Heart right ventricle (tissue), 16 donors: ENCODE data around the gene PCARE. TPM values are rescaled to one million over a fixed set of nuclear protein-coding genes. Genes with fewer than 3 reads are reported as not detected.
"Not testable (repeated sequence)": the region's sequence is repeated elsewhere in the genome, so short reads cannot be mapped to it uniquely, and the experiment has no call there.

Experiments
- ATAC-seq, 8 donors: fragments of 200-7000 bp; cut with Tn5 transposase; one replicate each; pipeline ENCODE4 v1.9.1; 2020; ENCODE audit warnings: mild to moderate bottlenecking in 8 of 8, moderate library complexity in 8 of 8, moderate number of reproducible peaks in 1 of 8
- DNase-seq, 2 donors: peaks; one replicate each; pipeline ENCODE4 v3.0.0-alpha.2; 2020
- H3K27ac ChIP-seq, 10 donors: fragments of 200-600 bp; sonication (generic) in 2 of 10; one replicate each; pipeline versions ENCODE4 v1.5.0 to v1.8.0; 2020 to 2022; ENCODE audit warnings: mild to moderate bottlenecking in 3 of 10
- H3K27me3 ChIP-seq, 7 donors: fragments of 200-600 bp; one replicate each; pipeline ENCODE4 v1.8.0; 2021 to 2022; ENCODE audit warnings: mild to moderate bottlenecking in 2 of 7
- H3K36me3 ChIP-seq, 9 donors: fragments of 200-600 bp; sonication (generic) in 1 of 9; one replicate each; pipeline versions ENCODE4 v1.5.0 to v1.8.0; 2020 to 2022; ENCODE audit warnings: mild to moderate bottlenecking in 2 of 9
- H3K4me1 ChIP-seq, 9 donors: fragments of 200-600 bp; sonication (generic) in 1 of 9; one replicate each; pipeline versions ENCODE4 v1.5.0 to v1.8.0; 2020 to 2022; ENCODE audit warnings: mild to moderate bottlenecking in 4 of 9
- H3K4me3 ChIP-seq, 10 donors: fragments of 200-600 bp; sonication (generic) in 2 of 10; one replicate each; pipeline versions ENCODE4 v1.5.0 to v1.8.0; 2020 to 2022; ENCODE audit warnings: mild to moderate bottlenecking in 7 of 10, moderate library complexity in 2 of 10
- H3K9me3 ChIP-seq, 11 donors: fragments of 200-600 bp in 10 of 11; sonication (generic) in 2 of 11; one replicate each; pipeline versions ENCODE4 v1.5.0 to v1.8.0; 2013 to 2022; ENCODE audit warnings: mild to moderate bottlenecking in 2 of 11, control low read depth in 1 of 11, moderate library complexity in 1 of 11
- WGBS, 2 donors: extraction: QIAGEN DNeasy Blood & Tissue Kit; methylation state at CpG; one replicate each; pipeline ENCODE4 v1.1.7; 2013; ENCODE audit warnings: inconsistent platforms in 1 of 2; 5-methylcytosine and 5-hydroxymethylcytosine counted together
- intact Hi-C, 10 donors: fragments of 100-400 bp; cut with DNase I; formaldehyde crosslinking; loops; one replicate each; pipeline versions ENCODE4 v1.11.1 to v1.14.2; 2022
- polyA plus RNA-seq, 2 donors: library from polyadenylated mRNA; stranded (reverse); fragments of 200-250 nt; gene quantifications; one replicate each; pipeline ENCODE4 v1.2.3, GENCODE V29; 2013
- total RNA-seq, 10 donors: library from RNA; stranded (reverse); fragmentation: NEBNext Ultra II Directional in 3 of 10; extraction: Animal tissue kit (Norgen Biotek cat#: 25700) in 3 of 10; gene quantifications; one replicate each; pipeline versions ENCODE4 v1.2.1 to v1.2.4, GENCODE V29; 2021 to 2023
- TF ChIP-seq, protein P1 (sequence below), 9 donors: fragments of 200-600 bp; sonication (generic) in 2 of 9; IDR thresholded peaks; one replicate each; pipeline versions ENCODE4 v1.5.0 to v1.8.0; 2021 to 2022; ENCODE audit warnings: antibody characterized with exemption in 9 of 9, mild to moderate bottlenecking in 5 of 9, moderate library complexity in 1 of 9
- donor health status: Arrhythmogenic right ventricular cardiomyopathy.
- donor health status: ischemic (EF 13 %, LVEDD 7.1; RV severe dilation, severe dysfunction).
- donor health status: healthy with polysubstance abuse.
- donor health status: DM: no; HTN: yes; CAD: no.
- donor health status: DM: no; HTN: no; CAD: no.
- donor health status: ischemic (EF 25% LVEDD 6.9; RV normal size, moderate dysfunction).
- donor health status: ischemic (EF 25% LVEDD 5.7; RV mildly dilated, moderate dysfunction).
- donor health status: healthy.
- donor health status: DM: yes; HTN: yes; CAD: no.
- donor health status: Ischemic cardiomyopathy.
- donor health status: ischemic (EF 35%, LVEDD 5.7; RV mildly dilated, moderate dysfunction).
- donor health status: nonischemic (EF 11% LVEDD 7.7; RV severe dilation, severe dysfunction).
- donor health status: DM: yes; HTN: yes; CAD: no.
- donor health status: PGD.
- donor health status: ischemic (EF 29% LVEDD 5.4; RV normal size, mild dysfunction).
- donor health status: nonischemic (EF 23%, LVEDD 6.1; RV moderate dilation, normal function).

The PCARE gene
- total and polyA plus RNA-seq, 12 donors, result 0.04 to 3.3 (median 1.1) TPM

GRCh38 chr2:29110916-29111535, 36.7 kb upstream of the PCARE start:
- H3K4me3 ChIP-seq, result no peak overlapping the region
- intact Hi-C loops, result loop anchor here in 2 of 10 donors (5.0 to 10.0 kb wide), 3 partner anchors 34 to 96 kb away; no protein-coding TSS in a partner anchor
- no peaks in the 10 kb centered on the region for H3K36me3 ChIP-seq
- DNase-seq, result no peak
- H3K4me1 ChIP-seq, result peaks cover 0 to 26% (median 13%) of the 10 kb centered on the region in 9 donors
- H3K27me3 ChIP-seq, result peaks cover 0 to 8% (median 0%) of the 10 kb centered on the region in 7 donors
- H3K9me3 ChIP-seq, result no peaks in the 10 kb centered on the region
- 72 to 76% methylated on average over 4 of the region's 4 CpGs for WGBS, 2 donors
- ATAC-seq, result peak in 1 of 8 donors; percentile 34
- TF ChIP-seq, protein P1, sequence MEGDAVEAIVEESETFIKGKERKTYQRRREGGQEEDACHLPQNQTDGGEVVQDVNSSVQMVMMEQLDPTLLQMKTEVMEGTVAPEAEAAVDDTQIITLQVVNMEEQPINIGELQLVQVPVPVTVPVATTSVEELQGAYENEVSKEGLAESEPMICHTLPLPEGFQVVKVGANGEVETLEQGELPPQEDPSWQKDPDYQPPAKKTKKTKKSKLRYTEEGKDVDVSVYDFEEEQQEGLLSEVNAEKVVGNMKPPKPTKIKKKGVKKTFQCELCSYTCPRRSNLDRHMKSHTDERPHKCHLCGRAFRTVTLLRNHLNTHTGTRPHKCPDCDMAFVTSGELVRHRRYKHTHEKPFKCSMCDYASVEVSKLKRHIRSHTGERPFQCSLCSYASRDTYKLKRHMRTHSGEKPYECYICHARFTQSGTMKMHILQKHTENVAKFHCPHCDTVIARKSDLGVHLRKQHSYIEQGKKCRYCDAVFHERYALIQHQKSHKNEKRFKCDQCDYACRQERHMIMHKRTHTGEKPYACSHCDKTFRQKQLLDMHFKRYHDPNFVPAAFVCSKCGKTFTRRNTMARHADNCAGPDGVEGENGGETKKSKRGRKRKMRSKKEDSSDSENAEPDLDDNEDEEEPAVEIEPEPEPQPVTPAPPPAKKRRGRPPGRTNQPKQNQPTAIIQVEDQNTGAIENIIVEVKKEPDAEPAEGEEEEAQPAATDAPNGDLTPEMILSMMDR (IDR thresholded peaks at IDR 0.05), result no peak
- no peak overlapping the region for H3K27ac ChIP-seq

- no peaks in the 10 kb centered on the region for H3K27me3 ChIP-seq
- no peak for ATAC-seq
- TF ChIP-seq, protein P1 (IDR thresholded peaks at IDR 0.05), result no peak
- peaks cover 0 to 17% (median 6%) of the 10 kb centered on the region in 9 donors for H3K4me1 ChIP-seq
- no peak for DNase-seq
- H3K36me3 ChIP-seq, result no peaks in the 10 kb centered on the region
- H3K9me3 ChIP-seq, result no peaks in the 10 kb centered on the region
- no peak overlapping the region for H3K4me3 ChIP-seq
- no peak overlapping the region for H3K27ac ChIP-seq
- intact Hi-C loops, result no loop called here
- WGBS, 2 donors, result 94 to 95% methylated on average over 2 of the region's 2 CpGs
Observed at GRCh38 chr2:29109246-29109645, 34.9 kb upstream of the PCARE start.

GRCh38 chr2:29108225-29108624, 33.9 kb upstream of the PCARE start:
- Histone ChIP-seq H3K4me3 (no peak overlapping the region), H3K36me3 (no peaks in the 10 kb centered on the region), H3K4me1 (peaks cover 0 to 7% (median 0%) of the 10 kb centered on the region in 9 donors), H3K27me3 (no peaks in the 10 kb centered on the region), H3K27ac (peak overlapping the region in 1 of 10 donors; percentile 20), H3K9me3 (no peaks in the 10 kb centered on the region)
- DNase-seq (no peak), ATAC-seq (peak in 1 of 8 donors; percentile 71)
- TF ChIP-seq, protein P1 (IDR thresholded peaks at IDR 0.05), result no peak
- intact Hi-C loops, result no loop called here
- WGBS, 2 donors, result 74 to 80% methylated on average over 8 of the region's 8 CpGs

DNA sequence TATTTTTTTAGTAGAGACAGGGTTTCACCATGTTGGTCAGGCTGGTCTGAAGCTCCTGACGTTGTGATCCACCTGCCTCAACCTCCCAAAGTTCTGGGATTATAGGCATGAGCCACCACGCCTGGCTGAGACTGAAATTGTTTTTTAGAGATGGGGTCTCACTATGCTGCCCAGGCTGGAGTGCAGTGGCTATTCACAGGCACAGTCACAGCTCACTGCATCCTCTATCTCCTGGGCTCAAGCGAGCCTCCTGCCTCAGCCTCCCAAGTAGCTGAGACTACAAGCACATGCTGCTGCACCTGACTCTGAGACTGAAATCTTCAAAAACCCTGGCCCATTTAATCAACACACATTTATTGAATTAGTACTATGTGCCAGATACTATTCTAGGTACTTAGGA, 33.2 kb upstream of the PCARE start:
- ATAC-seq, H3K27ac ChIP-seq, H3K4me3 ChIP-seq, H3K4me1 ChIP-seq, H3K36me3 ChIP-seq, DNase-seq, H3K9me3 ChIP-seq, intact Hi-C loops, H3K27me3 ChIP-seq: not testable (repeated sequence)
- WGBS, 2 donors, result 87 to 91% methylated on average over 3 of the region's 3 CpGs

- Histone ChIP-seq H3K9me3 (no peaks in the 10 kb centered on the region), H3K27ac (no peak overlapping the region), H3K27me3 (no peaks in the 10 kb centered on the region), H3K4me1 (peaks cover 0 to 5% (median 0%) of the 10 kb centered on the region in 9 donors), H3K4me3 (no peak overlapping the region), H3K36me3 (no peaks in the 10 kb centered on the region)
- DNase-seq (no peak), ATAC-seq (peak in 2 of 8 donors; percentile 34 to 38)
- WGBS, 2 donors, result 57 to 72% methylated on average over 2 of the region's 2 CpGs
- intact Hi-C loops, result no loop called here
- TF ChIP-seq, protein P1 (IDR thresholded peaks at IDR 0.05), result no peak
Observed at GRCh38 chr2:29106980-29107388, 32.7 kb upstream of the PCARE start.
